ENCODE results near the gene KSR1. TPM values are rescaled to one million over a fixed set of nuclear protein-coding genes. Genes with fewer than 3 reads are reported as not detected.

The KSR1 gene
- total and polyA plus RNA-seq, 9 of the 15 experiments (the other 6 are each of a cell fraction or from before 2014, with no cell fraction given): 1.4 to 51.7 (median 18.4) TPM

DNA sequence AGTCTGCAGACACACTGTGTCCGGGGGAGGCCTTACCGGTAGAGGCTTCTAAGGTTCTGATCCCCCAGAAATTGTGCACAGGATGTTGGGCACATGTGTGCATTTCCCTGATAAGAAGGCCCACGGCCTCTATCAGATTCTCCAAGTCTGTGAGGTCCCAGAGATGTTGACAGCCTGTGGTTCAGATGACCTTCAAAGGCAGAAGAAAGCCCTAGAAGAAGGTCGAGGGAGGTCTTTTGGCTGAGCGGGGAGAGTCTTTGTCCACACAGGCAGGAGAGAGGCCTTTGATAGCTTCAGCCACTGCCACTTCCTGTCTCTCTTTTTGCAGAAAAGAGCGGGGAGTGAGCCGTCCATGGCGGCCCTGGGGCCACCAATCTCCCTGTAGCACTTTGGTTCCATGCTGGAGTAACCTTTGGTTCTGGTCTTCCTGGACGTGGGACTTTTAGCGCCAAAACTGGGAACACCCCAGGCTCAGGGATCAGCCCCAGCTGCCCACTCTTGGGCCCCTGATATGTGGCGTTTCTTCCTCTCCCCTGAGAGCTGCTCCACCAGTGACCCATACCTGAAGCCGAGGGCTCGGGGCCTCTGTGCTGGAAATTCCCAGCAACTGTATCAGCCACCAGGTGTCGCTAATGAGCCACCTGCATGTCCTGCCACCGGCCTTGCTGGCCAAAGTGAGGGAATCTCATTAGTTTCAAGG, 146.6 kb downstream of the KSR1 start (continued):
- TF ChIP-seq, protein P1, sequence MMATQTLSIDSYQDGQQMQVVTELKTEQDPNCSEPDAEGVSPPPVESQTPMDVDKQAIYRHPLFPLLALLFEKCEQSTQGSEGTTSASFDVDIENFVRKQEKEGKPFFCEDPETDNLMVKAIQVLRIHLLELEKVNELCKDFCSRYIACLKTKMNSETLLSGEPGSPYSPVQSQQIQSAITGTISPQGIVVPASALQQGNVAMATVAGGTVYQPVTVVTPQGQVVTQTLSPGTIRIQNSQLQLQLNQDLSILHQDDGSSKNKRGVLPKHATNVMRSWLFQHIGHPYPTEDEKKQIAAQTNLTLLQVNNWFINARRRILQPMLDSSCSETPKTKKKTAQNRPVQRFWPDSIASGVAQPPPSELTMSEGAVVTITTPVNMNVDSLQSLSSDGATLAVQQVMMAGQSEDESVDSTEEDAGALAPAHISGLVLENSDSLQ (IDR thresholded peaks at IDR 0.05): peak; percentile 66
- no peak for TF ChIP-seq EWSR1 (IDR thresholded peaks at IDR 0.05; ENCODE audit: borderline replicate concordance, low read depth, partially characterized antibody)
- no peak for TF ChIP-seq NUFIP1 (IDR thresholded peaks at IDR 0.05; ENCODE audit: partially characterized antibody)
- no peak for TF ChIP-seq ZNF384 (IDR thresholded peaks at IDR 0.05; ENCODE audit: low read depth, low read length)
- no peak for TF ChIP-seq ARID2 (IDR thresholded peaks at IDR 0.05)
- TF ChIP-seq TAF9B (IDR thresholded peaks at IDR 0.05; ENCODE audit: partially characterized antibody): no peak
- TF ChIP-seq RAD21 (CRISPR knock-in tag; conservative IDR thresholded peaks at IDR 0.05 in 1 of 2, IDR thresholded peaks at IDR 0.05 in 1 of 2): peak; percentile 78 to 80
- peak; percentile 96 for TF ChIP-seq SMARCE1 (IDR thresholded peaks at IDR 0.05)
- TF ChIP-seq, protein P2, sequence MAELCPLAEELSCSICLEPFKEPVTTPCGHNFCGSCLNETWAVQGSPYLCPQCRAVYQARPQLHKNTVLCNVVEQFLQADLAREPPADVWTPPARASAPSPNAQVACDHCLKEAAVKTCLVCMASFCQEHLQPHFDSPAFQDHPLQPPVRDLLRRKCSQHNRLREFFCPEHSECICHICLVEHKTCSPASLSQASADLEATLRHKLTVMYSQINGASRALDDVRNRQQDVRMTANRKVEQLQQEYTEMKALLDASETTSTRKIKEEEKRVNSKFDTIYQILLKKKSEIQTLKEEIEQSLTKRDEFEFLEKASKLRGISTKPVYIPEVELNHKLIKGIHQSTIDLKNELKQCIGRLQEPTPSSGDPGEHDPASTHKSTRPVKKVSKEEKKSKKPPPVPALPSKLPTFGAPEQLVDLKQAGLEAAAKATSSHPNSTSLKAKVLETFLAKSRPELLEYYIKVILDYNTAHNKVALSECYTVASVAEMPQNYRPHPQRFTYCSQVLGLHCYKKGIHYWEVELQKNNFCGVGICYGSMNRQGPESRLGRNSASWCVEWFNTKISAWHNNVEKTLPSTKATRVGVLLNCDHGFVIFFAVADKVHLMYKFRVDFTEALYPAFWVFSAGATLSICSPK (IDR thresholded peaks at IDR 0.05; ENCODE audit: borderline replicate concordance): no peak
- TF ChIP-seq ZNF316 (IDR thresholded peaks at IDR 0.05): no peak
- TF ChIP-seq RBM22 (IDR thresholded peaks at IDR 0.05; ENCODE audit: low read depth, low read length, poor library complexity, severe bottlenecking): no peak
- no peak for TF ChIP-seq ZNF764 (CRISPR knock-in tag; IDR thresholded peaks at IDR 0.05; ENCODE audit: low read depth)
- TF ChIP-seq GTF2E2 (tag; IDR thresholded peaks at IDR 0.05): no peak
- TF ChIP-seq, protein P3, sequence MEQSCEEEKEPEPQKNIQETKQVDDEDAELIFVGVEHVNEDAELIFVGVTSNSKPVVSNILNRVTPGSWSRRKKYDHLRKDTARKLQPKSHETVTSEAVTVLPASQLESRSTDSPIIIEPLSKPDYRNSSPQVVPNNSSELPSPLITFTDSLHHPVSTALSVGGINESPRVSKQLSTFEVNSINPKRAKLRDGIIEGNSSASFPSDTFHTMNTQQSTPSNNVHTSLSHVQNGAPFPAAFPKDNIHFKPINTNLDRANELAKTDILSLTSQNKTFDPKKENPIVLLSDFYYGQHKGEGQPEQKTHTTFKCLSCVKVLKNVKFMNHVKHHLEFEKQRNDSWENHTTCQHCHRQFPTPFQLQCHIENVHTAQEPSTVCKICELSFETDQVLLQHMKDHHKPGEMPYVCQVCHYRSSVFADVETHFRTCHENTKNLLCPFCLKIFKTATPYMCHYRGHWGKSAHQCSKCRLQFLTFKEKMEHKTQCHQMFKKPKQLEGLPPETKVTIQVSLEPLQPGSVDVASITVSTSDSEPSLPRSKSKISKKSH (CRISPR knock-in tag; IDR thresholded peaks at IDR 0.05): no peak
- TF ChIP-seq, protein P4, sequence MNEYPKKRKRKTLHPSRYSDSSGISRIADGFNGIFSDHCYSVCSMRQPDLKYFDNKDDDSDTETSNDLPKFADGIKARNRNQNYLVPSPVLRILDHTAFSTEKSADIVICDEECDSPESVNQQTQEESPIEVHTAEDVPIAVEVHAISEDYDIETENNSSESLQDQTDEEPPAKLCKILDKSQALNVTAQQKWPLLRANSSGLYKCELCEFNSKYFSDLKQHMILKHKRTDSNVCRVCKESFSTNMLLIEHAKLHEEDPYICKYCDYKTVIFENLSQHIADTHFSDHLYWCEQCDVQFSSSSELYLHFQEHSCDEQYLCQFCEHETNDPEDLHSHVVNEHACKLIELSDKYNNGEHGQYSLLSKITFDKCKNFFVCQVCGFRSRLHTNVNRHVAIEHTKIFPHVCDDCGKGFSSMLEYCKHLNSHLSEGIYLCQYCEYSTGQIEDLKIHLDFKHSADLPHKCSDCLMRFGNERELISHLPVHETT (CRISPR knock-in tag; conservative IDR thresholded peaks at IDR 0.05 in 1 of 2, IDR thresholded peaks at IDR 0.05 in 1 of 2): peak in 1 of 2 experiments; percentile 82; a peak in 2 of 4 replicates
- no peak for TF ChIP-seq FOS (IDR thresholded peaks at IDR 0.05; ENCODE audit: extremely low read depth, insufficient read length)
- TF ChIP-seq, protein P5, sequence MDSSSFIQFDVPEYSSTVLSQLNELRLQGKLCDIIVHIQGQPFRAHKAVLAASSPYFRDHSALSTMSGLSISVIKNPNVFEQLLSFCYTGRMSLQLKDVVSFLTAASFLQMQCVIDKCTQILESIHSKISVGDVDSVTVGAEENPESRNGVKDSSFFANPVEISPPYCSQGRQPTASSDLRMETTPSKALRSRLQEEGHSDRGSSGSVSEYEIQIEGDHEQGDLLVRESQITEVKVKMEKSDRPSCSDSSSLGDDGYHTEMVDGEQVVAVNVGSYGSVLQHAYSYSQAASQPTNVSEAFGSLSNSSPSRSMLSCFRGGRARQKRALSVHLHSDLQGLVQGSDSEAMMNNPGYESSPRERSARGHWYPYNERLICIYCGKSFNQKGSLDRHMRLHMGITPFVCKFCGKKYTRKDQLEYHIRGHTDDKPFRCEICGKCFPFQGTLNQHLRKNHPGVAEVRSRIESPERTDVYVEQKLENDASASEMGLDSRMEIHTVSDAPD (CRISPR knock-in tag; IDR thresholded peaks at IDR 0.05): no peak
